ENCODE results near the gene TULP3. TPM values are rescaled to one million over a fixed set of nuclear protein-coding genes. Genes with fewer than 3 reads are reported as not detected.

Gene TULP3
- total RNA-seq, 1 donor from 2014 or later, result 7.0 TPM

GRCh38 chr12:2922329-2922728 is 31.6 kb downstream of the TULP3 start:
- intact Hi-C loops (cut with micrococcal nuclease), result no loop called here
- DNase-seq, result no peak
- H3K27ac Mint-ChIP-seq, result no peak overlapping the region
- H3K9me3 Mint-ChIP-seq, result no peaks in the 10 kb centered on the region
- H3K27me3 Mint-ChIP-seq, result no peaks in the 10 kb centered on the region
- peaks cover 44% of the 10 kb centered on the region for H3K36me3 Mint-ChIP-seq (ENCODE audit: low read depth)
- POLR2A ChIA-PET, result no interaction called here
- TF ChIP-seq, protein P1, sequence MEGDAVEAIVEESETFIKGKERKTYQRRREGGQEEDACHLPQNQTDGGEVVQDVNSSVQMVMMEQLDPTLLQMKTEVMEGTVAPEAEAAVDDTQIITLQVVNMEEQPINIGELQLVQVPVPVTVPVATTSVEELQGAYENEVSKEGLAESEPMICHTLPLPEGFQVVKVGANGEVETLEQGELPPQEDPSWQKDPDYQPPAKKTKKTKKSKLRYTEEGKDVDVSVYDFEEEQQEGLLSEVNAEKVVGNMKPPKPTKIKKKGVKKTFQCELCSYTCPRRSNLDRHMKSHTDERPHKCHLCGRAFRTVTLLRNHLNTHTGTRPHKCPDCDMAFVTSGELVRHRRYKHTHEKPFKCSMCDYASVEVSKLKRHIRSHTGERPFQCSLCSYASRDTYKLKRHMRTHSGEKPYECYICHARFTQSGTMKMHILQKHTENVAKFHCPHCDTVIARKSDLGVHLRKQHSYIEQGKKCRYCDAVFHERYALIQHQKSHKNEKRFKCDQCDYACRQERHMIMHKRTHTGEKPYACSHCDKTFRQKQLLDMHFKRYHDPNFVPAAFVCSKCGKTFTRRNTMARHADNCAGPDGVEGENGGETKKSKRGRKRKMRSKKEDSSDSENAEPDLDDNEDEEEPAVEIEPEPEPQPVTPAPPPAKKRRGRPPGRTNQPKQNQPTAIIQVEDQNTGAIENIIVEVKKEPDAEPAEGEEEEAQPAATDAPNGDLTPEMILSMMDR (IDR thresholded peaks at IDR 0.05), result no peak
- H3K4me1 Mint-ChIP-seq, result no peaks in the 10 kb centered on the region
- no peak overlapping the region for H3K4me3 Mint-ChIP-seq
- no peak for ATAC-seq (ENCODE audit: low read depth)
- CTCF ChIA-PET, result no interaction called here

- DNase-seq (no peak), ATAC-seq (ENCODE audit: low read depth) (no peak)
- no peaks in the 10 kb centered on the region for H3K4me1 Mint-ChIP-seq
- POLR2A ChIA-PET, result no interaction called here
- H3K36me3 Mint-ChIP-seq (ENCODE audit: low read depth), result peaks cover 50% of the 10 kb centered on the region
- no peak overlapping the region for H3K4me3 Mint-ChIP-seq
- no peaks in the 10 kb centered on the region for H3K9me3 Mint-ChIP-seq
- TF ChIP-seq, protein P1 (IDR thresholded peaks at IDR 0.05), result no peak
- CTCF ChIA-PET, result no interaction called here
- intact Hi-C loops (cut with micrococcal nuclease), result no loop called here
- H3K27ac Mint-ChIP-seq, result no peak overlapping the region
- no peaks in the 10 kb centered on the region for H3K27me3 Mint-ChIP-seq
Observed at GRCh38 chr12:2923057-2923456, 32.4 kb downstream of the TULP3 start.

DNA sequence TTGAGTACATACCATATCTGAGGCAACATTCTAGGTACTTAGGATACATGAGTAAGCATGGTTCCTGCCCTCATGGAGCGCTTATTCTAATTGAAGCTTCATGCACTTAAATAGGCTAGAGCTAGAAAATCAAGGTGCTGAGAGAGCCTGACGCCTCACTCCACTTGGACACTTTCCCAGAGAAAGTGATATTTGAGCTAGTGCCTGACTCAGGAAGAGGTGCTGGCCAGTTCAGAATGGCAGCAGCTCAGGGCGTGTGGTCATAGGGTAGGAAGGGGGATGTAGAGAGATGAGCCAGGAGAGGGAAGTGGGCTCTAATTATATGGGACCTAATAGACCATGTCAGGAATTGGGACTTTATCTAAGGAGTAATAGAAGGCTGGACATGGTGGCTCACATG is 33.3 kb downstream of the TULP3 start:
- DNase-seq, result no peak
- Mint-ChIP-seq H3K4me1 (no peaks in the 10 kb centered on the region), H3K27me3 (no peaks in the 10 kb centered on the region), H3K36me3 (ENCODE audit: low read depth) (peaks cover 53% of the 10 kb centered on the region), H3K27ac (no peak overlapping the region), H3K4me3 (no peak overlapping the region), H3K9me3 (no peaks in the 10 kb centered on the region)
- ChIA-PET CTCF (no interaction called here), POLR2A (no interaction called here)
- TF ChIP-seq, protein P1 (IDR thresholded peaks at IDR 0.05), result no peak
- ATAC-seq (ENCODE audit: low read depth), result no peak
- intact Hi-C loops (cut with micrococcal nuclease), result no loop called here

GRCh38 chr12:2925322-2925995 is 34.8 kb downstream of the TULP3 start:
- Mint-ChIP-seq H3K4me3 (no peak overlapping the region), H3K9me3 (no peaks in the 10 kb centered on the region), H3K36me3 (ENCODE audit: low read depth) (peaks cover 54% of the 10 kb centered on the region), H3K27ac (no peak overlapping the region), H3K4me1 (no peaks in the 10 kb centered on the region), H3K27me3 (no peaks in the 10 kb centered on the region)
- intact Hi-C loops (cut with micrococcal nuclease), result no loop called here
- no peak for ATAC-seq (ENCODE audit: low read depth)
- TF ChIP-seq, protein P1 (IDR thresholded peaks at IDR 0.05), result no peak
- ChIA-PET CTCF (no interaction called here), POLR2A (no interaction called here)
- DNase-seq, result no peak

- ChIA-PET POLR2A (no interaction called here), CTCF (no interaction called here)
- intact Hi-C loops (cut with micrococcal nuclease), result no loop called here
- Mint-ChIP-seq H3K4me1 (no peaks in the 10 kb centered on the region), H3K27me3 (no peaks in the 10 kb centered on the region), H3K36me3 (ENCODE audit: low read depth) (peaks cover 61% of the 10 kb centered on the region), H3K4me3 (no peak overlapping the region), H3K9me3 (no peaks in the 10 kb centered on the region), H3K27ac (no peak overlapping the region)
- no peak for ATAC-seq (ENCODE audit: low read depth)
- no peak for DNase-seq
- TF ChIP-seq, protein P1 (IDR thresholded peaks at IDR 0.05), result no peak
Observed at GRCh38 chr12:2930865-2931264, 40.2 kb downstream of the TULP3 start.

Measured in activated B cell treated with CpG ODN at 0.5 μM for 24 hours (primary cell).